ENCODE measurements around the gene MRPL39.
"Not testable (repeated sequence)": the region's sequence is repeated elsewhere in the genome, so short reads cannot be mapped to it uniquely, and the experiment has no call there.

MRPL39 gene

DNA sequence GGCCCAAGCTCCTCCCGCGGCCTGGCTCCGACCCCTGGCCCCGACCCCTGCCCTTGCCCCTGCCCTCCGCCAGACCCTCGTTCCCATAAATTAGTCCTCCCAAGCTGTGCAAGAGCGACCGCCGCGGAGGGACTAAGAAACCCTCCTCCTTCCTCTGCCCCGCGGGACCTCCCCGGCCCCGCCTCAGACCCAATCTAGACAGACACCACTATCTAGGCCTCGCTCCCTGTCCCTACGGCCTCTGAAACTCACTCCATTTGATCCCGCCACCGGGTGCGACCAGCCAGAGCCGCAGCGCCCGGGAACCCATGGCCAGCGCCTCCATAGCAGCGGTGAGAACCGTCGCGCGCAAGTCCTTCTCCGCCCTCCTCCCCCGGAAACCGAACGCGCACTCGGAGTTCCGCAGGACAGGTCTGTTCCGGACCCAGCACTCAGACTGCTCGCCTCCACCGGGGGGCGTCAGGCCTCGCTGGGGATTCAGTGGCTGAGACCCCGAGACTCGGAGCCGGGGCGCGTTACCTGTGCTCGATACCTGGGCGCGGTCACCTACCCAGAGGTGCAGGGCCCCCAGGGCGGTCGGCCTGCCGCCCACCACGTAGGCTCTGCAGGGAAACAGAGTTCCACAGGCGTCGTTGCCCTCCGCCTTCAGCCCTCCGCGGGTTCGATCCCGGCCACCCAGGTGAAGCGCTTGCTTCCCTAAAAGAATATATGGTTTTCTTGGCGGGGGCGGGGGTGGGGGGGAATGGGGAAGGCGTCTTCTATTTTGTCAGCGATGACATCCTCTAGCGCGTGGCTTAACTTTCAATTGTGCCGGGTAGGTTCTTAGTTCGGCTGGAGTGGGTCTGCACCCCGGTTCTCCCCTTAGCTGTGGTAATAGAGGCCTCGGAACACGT lies at the start of gene MRPL39:
TSS of gene MRPL39 (minus strand) at position 331 of the 893 bp plus-strand sequence. CDS start at position 325, 6 bp downstream.
- DNase-seq, result peak; percentile 83

DNA sequence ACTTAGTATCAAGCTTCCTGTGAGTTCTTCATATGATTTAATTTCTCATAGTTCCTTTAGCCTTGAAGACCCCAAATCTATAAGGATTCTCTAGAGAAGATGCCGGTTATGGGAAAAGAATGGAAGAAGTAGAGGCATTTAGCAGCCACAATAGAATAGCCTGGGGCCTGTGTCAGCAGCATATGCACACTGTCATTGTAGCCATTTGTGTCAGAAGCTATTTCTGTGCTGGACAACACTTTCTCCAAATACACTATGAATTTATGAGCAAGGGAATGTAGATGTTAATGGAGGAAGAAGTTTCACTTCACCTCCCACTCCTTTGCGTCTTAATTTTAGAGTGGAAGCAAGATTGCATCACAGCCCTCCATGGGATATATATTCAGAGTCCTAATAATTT lies 49.1 kb upstream of the MRPL39 start:
- DNase-seq, result no peak

DNA sequence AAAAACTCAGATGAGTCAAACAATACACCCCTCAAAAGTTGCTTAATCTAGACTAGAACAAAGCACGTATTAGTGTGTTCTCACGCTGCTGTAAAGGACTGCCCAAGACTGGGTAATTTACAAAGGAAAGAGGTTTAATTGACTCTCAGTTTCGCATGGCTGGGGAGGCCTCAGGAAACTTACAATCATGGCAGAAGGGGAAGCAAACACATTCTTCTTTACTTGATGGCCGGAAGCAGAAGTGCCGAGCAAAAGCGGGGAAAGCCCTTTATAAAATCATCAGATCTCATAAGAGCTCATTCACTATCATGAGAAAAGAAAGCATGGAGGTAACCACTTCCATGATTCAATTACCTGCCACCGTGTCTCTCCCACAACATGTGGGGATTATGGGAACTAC lies 41.9 kb upstream of the MRPL39 start:
- DNase-seq, result no peak

DNA sequence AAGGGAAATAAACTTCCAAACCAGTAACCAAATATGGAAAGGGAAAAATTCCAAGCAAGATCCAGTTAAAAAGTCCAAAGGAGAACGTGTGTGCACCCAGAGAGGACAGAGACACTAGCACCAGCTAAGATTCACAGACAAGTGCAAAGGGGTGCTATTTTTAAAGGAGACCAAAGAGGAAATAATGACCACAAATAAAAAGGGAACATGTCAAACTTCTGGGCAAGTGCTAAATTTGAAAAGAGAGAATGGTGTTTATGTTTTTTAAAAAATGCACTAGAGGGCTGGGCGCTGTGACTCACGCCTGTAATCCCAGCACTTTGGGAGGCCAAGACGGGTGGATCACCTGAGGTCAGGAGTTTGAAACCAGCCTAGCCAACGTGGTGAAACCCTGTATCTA lies 40.4 kb upstream of the MRPL39 start:
- no peak for DNase-seq

DNA sequence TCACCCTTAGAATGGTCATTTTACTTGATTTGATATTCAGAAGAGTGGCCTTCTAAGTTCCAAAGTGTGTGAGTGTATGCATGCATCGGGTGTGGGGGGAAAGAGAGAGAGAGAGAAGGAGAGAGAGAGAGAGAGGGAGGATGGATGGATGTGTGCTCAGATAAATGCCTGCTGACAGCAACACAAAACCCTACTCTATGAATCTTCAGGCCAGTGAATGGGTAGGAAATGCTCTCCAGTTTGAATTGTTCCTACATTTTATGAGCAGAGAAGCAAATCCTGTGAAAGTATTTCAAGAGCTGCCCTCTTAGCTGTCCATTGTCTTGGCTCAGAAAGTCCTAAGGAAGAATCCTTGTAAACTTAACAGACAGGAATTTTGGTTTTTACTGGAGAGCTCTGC lies 39.2 kb upstream of the MRPL39 start:
- no peak for DNase-seq

DNA sequence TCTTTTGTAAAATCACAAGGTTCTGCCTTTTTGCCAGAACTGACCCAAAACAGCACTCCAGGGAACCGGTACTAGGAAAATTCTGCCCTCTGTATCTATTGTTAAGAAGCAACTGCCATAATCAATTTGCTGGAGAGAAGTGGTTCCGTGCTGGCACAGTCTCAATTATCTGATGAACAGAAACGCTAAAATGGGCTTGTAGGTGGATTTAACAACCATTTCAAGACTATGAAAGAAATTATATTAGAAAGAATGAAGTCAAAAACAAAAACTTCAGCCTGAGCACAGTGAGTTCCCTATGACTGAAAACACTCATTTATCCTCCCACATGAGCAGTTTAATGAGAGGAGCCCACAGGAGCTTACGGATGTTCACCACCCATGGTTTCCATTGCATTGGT lies 36.2 kb upstream of the MRPL39 start:
- DNase-seq, result no peak

DNA sequence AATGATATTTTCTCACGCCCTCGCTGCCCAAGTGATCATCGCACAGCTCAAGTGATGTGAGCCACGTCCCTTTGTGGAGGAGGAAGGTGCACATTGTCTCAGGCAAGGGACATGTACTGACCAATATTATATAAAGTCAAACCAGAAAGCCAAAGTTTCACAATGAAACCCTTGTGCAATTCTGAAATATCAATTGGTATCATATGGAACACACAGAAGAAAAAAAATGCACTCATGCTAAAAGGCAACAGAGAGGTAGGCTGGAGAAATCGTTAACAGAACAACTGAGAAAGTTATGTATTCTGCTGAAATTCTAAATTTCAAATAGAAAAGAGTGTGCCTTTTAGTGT lies 33.6 kb upstream of the MRPL39 start:
- DNase-seq, result no peak

DNA sequence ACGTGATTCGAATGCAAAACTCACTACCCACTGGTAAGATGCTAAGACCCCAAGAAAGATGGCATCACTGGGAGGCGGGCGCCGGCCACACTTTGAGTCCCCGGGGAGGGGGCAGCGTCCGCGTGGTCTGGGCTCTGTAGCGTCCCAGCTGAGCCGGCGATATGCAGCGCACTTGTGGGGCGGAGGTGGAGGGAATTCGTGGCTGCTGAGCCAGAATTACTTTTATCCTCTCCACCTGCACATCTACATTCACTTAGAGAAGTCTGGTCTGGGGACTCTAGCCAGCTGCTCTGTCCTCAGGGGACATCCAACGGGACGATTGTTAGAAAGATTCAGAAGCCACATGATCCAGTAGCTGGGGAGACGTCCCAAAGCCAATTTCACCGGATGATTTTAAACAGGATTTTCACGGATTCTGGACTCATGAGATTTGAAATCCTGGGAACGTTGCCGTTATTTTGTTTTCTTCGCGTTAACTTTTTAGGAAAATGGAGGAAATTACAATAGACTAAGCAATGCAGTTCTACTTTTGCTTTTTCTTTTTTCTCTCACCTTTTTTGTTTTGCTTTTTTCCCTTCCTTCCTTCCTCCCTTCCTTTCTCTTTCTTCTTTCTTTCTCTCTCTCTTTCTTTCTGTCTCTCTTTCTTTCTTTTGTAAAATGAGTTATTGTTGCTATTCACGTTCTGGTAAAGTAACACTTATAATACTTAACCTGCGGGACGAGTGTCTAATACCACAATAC lies 33.1 kb upstream of the MRPL39 start:
- no peak for DNase-seq

DNA sequence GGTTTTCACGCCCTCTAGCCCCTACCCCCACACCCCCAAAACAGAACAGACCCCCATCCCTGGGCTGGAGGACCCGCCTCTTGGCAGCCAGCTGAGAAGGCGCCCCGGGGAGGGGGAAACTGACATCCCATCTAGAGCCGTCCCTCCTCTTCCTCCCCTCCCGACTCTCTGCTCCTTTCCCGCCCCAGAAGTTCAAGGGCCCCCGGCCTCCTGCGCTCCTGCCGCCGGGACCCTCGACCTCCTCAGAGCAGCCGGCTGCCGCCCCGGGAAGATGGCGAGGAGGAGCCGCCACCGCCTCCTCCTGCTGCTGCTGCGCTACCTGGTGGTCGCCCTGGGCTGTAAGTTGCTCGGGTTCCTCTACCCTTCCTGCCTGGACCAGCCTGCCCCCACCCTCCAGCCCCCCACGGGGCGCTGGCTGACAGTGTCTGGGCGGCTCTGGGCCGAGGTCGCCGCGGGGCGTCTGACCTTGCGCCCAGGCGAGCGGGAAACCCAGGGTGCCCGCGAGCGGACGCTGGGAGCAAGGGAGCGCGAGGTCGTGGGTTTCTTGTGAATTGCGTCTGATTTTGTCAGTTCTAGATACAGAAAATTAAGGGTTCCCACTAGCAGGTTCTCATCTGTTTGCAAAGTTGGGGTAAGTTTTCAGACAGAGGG lies 32.4 kb upstream of the MRPL39 start:
- DNase-seq, result peak; percentile 30

DNA sequence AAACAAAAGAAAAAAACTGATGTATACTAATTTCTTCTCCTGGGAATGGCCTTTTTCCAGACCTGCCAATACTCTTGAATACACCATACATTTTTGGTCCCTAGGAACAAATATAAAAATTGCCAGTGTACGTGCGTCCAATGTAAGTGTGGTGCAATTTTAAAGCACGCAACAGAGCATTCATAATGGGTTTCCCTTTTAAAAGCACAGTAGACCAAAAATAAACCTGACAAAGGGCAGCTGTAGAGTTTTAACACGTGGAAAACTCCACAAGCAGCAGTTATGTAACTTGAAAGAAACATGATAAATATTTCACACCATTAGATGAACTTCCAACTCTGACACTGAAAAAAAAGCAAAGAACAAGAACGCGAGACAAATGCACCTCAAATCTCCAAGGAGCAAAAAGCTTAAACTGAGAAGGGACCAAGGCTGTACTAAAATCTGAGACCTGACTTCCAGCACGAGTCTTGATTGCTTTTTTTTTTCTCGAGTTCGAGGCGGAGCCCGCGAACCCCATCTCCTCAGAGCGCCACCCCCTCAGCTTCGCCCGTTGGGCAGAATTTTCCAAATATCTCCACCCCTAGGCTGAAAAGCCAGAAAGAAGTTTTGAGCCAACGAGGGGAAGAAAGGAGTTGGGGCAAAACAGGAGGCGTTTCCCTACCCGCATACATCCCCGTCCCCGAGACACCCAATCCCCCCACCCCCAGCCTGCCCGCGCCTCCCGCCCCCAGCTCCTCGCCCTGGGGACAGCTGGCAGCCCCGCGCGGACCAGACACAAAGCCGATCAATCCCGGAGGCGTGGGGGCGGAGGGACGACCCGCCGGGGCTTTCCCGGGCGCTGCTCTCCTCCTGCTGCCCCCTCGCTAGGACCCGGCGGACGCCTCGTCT lies 31.6 kb upstream of the MRPL39 start, which contains the start of gene JAM2:
TSS of gene JAM2 (plus strand) at position 599 of the 891 bp plus-strand sequence. CDS start 564 bp downstream, outside the sequence.
- peak; percentile 4 for DNase-seq

DNA sequence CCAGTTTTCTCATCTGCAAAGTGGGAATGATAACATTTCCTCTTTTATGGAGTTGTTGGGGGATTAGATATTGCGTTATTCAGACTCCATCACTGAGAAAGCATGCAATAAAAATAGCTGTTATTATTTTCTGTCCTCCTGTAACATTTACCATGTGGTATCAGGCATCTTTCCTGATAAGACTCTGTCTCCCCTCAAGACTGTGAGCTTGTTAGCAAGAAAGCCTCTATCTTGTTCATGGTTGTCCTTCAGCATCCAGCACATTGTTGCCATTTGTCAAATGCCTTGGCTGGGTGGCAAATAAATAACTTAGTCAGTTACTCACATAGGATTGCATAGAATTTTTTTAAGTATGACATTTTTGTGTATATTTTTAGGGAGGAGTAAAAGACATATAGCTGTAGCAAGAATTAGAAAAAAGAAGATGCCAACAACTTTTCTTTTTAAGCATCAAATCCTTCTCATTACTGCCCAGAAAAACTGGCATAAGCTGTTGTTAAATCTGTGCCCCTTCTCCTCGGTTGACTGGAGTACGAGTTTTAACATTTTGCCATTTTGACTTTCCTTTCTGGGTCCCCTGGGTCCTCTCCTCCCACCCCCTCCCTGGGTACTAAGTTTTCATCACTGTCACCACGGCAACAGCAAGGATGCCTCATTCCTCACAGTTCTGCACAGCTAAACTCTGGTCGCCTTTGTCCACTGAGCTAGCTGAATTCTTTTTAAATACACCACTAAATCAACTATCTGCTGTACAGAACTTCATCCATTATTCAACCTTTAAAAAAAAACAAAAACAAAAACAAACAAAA lies 30.8 kb upstream of the MRPL39 start:
- DNase-seq, result no peak

DNA sequence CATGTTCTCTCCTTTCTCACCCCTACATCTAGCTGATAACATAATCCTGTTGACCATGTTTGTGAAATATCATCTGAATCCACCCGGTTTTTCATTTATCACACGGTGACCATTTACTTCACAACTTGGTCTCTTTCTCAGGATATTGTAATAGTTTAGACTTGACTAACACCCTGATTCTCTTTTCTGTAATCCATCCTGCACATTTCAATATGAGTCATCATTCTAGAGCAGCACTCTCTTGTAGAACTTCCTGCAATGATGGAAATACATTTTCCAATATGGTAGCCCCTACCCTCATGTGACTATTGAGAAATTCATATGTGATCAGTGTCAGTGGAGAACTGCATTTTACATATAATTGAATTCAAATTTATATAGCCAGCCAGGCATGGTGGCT lies 29.4 kb upstream of the MRPL39 start:
- DNase-seq, result no peak

DNA sequence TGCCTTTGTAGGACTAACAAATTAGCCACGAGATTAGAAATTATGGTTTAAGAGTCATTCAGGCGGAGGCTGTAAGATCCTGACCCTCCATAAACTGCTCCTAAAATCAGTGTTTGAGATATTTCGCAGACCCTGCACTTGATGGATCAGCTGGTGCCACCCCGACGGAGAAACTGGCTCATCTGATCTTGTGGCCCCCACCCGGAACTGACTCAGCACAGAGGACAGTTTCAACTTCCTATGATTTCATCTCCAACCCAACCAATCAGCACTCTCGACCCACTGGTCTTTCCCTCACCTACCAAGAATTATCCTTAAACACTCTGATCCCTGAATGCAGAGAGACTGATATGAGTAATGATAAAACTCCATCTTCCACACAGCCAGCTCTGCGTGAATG lies 28.0 kb upstream of the MRPL39 start:
- no peak for DNase-seq

DNA sequence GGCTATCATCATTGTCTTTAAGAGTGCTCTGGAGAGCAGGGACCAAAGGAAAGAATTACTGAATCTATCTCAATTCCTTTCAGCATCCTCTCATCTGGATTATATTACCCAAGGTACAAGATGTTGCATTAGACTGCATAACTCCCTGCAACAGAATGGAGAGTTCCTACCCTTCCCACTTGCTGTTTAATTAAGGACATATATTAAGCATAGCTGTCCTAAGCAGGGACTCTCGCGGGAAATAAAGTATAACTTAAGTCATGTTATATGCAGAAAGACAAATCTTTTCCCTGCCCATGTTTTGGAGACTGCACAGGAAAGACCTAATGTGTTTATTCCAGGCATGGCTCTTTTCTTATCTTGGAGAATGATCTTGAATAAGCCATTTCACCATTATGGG lies 25.0 kb upstream of the MRPL39 start:
- DNase-seq, result no peak

DNA sequence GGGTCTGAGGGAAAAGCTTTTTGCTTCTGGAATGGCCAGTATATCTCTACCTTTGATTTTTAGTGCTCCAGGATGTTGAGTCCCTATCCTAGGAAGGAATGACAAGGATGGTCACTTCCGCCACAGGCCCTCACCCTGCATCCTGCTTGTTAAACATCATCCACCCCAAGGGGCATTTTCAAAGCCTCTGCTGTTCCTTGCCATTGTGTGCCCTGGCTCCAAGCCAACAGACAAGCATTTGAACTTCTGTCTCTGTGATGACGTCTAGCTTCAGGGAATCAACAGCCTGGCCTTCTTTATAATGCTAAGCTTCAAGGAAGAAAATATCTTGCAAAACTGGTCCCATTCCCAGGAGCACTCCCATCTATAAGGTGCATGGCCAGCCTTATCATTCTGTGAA lies 19.5 kb upstream of the MRPL39 start:
- DNase-seq, result no peak

DNA sequence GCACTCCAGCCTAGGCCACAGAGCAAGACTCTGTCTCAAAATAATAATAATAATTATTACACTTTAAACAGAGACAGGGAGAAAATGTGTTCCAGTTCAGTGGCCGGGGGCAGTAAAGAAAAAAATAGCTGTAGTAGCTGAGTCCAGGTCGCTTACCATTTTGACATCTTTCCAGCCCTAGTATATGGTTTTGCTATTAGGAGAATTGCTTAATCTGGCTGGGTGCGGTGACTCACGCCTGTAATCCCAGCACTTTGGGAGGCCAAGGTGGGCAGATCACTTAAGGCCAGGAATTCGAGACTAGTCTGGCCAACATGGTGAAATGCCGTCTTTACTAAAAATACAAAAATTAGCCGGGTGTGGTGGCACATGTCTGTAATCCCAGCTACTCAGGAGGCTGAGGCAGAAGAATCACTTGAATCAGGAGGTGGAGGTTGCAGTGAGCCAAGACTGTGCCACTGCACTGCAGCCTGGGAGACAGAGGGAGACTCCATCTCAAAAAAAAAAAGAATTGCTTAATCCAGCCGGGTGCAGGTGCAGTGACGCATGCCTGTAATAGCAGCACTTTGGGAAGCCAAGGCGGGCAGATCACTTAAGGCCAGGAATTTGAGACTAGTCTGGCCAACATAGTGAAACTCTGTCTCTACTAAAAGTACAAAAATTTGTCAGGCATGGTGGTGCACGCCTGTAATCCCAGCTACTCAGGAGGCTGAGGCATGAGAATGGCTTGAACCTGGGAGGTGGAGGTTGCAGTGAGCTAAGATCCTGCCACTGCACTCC lies 18.7 kb upstream of the MRPL39 start:
- DNase-seq, result not testable (repeated sequence)

DNA sequence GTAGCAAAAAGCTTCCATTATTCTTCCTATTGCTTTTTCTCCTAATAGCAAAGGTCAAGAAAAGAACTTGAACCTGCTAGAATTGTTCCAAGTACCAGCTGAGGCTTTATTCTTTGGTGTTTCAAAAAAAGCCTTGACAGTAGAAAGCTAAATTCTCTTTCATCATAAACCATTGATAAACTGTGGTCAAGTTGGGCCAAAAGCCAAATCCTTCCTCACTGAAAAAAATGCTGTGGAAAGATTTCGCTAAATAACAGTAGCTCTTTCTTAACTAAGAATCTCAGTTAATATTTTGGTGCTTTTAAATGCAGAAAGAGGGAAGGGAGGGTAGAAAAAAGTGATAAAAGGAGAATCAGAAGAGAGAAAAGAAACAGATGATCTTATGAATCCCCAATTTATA lies 17.8 kb upstream of the MRPL39 start:
- no peak for DNase-seq

DNA sequence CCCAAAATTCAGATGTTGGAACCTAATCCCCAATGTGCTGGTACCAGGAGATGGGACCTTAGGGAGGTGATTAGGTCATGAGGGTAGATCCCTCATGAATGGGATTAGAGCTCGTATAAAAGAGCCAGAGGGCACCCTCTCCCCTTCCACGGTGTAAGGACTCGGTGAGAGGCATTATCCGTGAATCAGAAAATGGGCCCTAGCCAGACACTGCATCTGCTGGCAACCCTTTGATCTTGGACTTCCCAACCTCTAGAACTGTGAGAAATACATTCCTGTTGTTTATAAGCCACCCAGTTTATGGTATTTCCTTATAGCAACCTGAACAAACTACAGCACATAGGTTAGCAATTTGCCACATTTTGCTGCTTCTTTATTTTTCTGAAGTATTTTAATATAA lies 17.2 kb upstream of the MRPL39 start:
- DNase-seq, result no peak

DNA sequence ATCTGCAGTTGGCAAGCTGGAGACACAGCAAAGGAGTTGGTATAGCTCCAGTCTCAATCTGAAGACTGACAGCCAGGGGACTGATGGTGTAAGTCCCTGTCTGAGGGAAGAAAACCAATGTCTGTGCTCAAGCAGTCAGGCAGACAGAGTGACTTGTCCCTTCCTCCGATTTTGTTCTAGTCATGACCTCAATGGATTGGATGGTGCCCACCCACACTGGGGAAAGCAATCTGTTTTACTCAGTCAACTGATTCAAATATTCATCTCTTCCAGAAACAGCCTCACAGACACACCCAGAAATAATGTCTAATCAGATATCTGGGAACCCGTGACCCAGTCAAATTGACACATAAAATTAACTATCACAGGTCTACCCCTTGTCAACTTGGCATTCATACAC lies 11.9 kb upstream of the MRPL39 start:
- DNase-seq, result no peak

DNA sequence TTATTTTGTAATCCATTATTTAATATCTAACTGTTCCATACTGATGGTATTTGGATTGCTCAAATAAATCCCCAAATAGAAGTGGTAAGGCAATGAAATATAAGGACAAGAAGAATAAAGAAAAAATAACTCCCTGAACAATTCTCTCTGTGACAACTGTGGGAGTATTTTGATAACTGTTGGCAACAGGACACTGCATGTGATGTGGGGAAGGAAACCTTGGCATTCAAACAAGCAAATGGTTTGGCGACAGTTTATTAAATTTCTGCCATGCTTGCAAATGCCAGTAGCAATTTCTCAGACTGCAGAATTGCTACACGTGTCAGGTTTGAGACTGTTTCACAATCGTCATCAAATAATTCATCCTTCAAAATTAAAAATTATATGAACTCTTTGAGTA lies 8.6 kb upstream of the MRPL39 start:
- DNase-seq, result no peak

DNA sequence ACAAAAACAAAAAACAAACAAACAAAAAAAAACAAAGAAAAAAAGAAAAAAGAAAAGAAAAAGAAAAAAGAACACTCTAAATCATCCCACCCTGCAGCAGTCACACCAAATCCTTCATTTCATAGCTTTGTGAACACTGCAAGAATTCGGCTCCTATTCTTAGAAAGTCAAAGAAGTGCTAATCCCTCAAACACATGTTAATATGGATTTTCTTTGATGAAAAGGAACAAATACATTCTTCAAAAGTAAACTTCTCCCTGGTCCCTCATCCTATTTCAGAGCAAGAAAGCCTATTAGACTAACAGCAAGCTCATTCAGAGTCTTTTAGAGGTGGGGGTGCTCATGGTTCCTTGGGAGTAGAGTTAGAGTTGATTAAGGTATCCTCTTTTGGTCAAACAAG lies 7.2 kb upstream of the MRPL39 start:
- no peak for DNase-seq

Measured in activated gamma-delta T cell treated with Interleukin-2 at 50 U/mL for 16 hours (primary cell).